K562 (cell line): ENCODE measurements around the gene TBC1D12. TPM values are rescaled to one million over a fixed set of nuclear protein-coding genes. Genes with fewer than 3 reads are reported as not detected.

ENCODE experiments used
- CBFA2T3 ChIP-seq: fragments of 450-650 bp; IDR thresholded peaks from 2 replicates; pipeline ENCODE4 v1.6.1; 2017
- CTCF ChIP-seq, 3 experiments: IDR thresholded peaks in 2 of 3; conservative IDR thresholded peaks in 1 of 3; 2 replicates each; pipeline ENCODE4 v1.5.1; 2011 to 2012; ENCODE audit warnings: low read length in 3 of 3, mild to moderate bottlenecking in 3 of 3, control low read depth in 2 of 3, improper control_type of control experiment in 1 of 3, inconsistent platforms in 1 of 3, low read depth in 1 of 3, mixed read lengths in 1 of 3, moderate library complexity in 1 of 3; ENCODE audit not compliant: insufficient read depth in 2 of 3
- DACH1 ChIP-seq: fragments of 450-650 bp; IDR thresholded peaks from 2 replicates; pipeline ENCODE4 v1.6.1; 2018; ENCODE audit not compliant: partially characterized antibody
- FOXP4 ChIP-seq: sonication (generic); formaldehyde crosslinking; IDR thresholded peaks from 2 replicates; pipeline ENCODE4 v1.8.0; 2022; ENCODE audit warnings: mild to moderate bottlenecking, missing genetic modification reagents, borderline replicate concordance
- JUN ChIP-seq, 2 experiments: sonication (generic) in 1 of 2; formaldehyde crosslinking in 1 of 2; IDR thresholded peaks; 2 replicates each; pipeline versions ENCODE4 v1.6.1 to v1.8.0; 2012 to 2022; ENCODE audit warnings: borderline replicate concordance in 2 of 2, mild to moderate bottlenecking in 2 of 2, improper control_type of control experiment in 1 of 2, low read depth in 1 of 2, low read length in 1 of 2, missing genetic modification reagents in 1 of 2
- MTA2 ChIP-seq: fragments of 450-650 bp; IDR thresholded peaks from 2 replicates; pipeline ENCODE4 v1.6.1; 2016; ENCODE audit warnings: low read depth
- NCOA1 ChIP-seq: fragments of 450-650 bp; IDR thresholded peaks from 2 replicates; pipeline ENCODE4 v1.6.1; 2016; ENCODE audit warnings: low read depth
- PHTF2 ChIP-seq: fragments of 250-450 bp; sonication (Bioruptor Pico); IDR thresholded peaks from 2 replicates; pipeline ENCODE4 v1.5.0; 2021; ENCODE audit warnings: mild to moderate bottlenecking
- POLR2AphosphoS2 ChIP-seq: IDR thresholded peaks from 2 replicates; pipeline ENCODE4 v1.6.1; 2012; ENCODE audit warnings: low read length, improper control_type of control experiment
- ZNF280B ChIP-seq: fragments of 250-450 bp; sonication (Bioruptor Pico); IDR thresholded peaks from 2 replicates; pipeline ENCODE4 v1.5.1; 2021; ENCODE audit warnings: mild to moderate bottlenecking
- ZNF318 ChIP-seq, 2 experiments: fragments of 450-650 bp; IDR thresholded peaks; 2 replicates each; pipeline ENCODE4 v1.6.1; 2016; ENCODE audit warnings: mild to moderate bottlenecking in 2 of 2, borderline replicate concordance in 1 of 2, low read depth in 1 of 2, moderate library complexity in 1 of 2
- polyA plus RNA-seq, 8 experiments: library from polyadenylated mRNA; depleted of rRNA in 4 of 8; stranded (reverse) in 5 of 8; unstranded in 3 of 8; fragments of >200 nt; fragmentation: Nextera tagmentation in 2 of 8; fragmentation: Illumina TruSeq in 1 of 8; extraction: Ambion mirVana in 2 of 8; extraction: Trizol in 1 of 8; gene quantifications; 2 replicates each; pipeline versions ENCODE4 v1.2.1 to v1.2.3, GENCODE V29; 2011 to 2014; ENCODE audit warnings: inconsistent platforms in 1 of 8, missing spikeins in 1 of 8
- total RNA-seq, 7 experiments: library from RNA; depleted of rRNA in 6 of 7; stranded (reverse); fragments of >200 nt in 6 of 7; fragmentation: Illumina TruSeq in 2 of 7; extraction: Trizol in 2 of 7; gene quantifications; 2 replicates each; pipeline versions ENCODE4 v1.2.1 to v1.2.3, GENCODE V29; 2011 to 2021; ENCODE audit warnings: low replicate concordance in 1 of 7

The TBC1D12 gene
- total and polyA plus RNA-seq, 9 of the 15 experiments (the other 6 are each of a cell fraction or from before 2014, with no cell fraction given) = 2.1 to 6.7 (median 3.9) TPM

GRCh38 chr10:94362360-94363250 is 39.7 kb upstream of the TBC1D12 start, which contains the start of gene NOC3L (continued):
- TF ChIP-seq MTA2 = no peak
- no peak for TF ChIP-seq ZNF318 (IDR thresholded peaks at IDR 0.05; ENCODE audit: borderline replicate concordance in 1 of 2, low read depth in 1 of 2)
- no peak for TF ChIP-seq POLR2AphosphoS2
- no peak for TF ChIP-seq NCOA1
- TF ChIP-seq CBFA2T3 = no peak
- no peak for TF ChIP-seq ZNF280B (CRISPR knock-in tag)
- no peak for TF ChIP-seq PHTF2 (CRISPR knock-in tag)
- peak; percentile 69 to 83 (median 70) for TF ChIP-seq CTCF (IDR thresholded peaks at IDR 0.05 in 2 of 3, conservative IDR thresholded peaks at IDR 0.05 in 1 of 3; ENCODE audit: insufficient read depth in 2 of 3, low read depth in 1 of 3, low read length in 3 of 3)
- no peak for TF ChIP-seq JUN (IDR thresholded peaks at IDR 0.05; ENCODE audit: borderline replicate concordance, low read depth, low read length)
- TF ChIP-seq JUN (CRISPR knock-in tag; IDR thresholded peaks at IDR 0.05; ENCODE audit: borderline replicate concordance) = no peak
- no peak for TF ChIP-seq FOXP4
- TF ChIP-seq DACH1 = no peak
